MCF 10A (cell line): ENCODE data around the gene OAT. TPM values are rescaled to one million over a fixed set of nuclear protein-coding genes. Genes with fewer than 3 reads are reported as not detected.

Source experiments
- BruUV-seq: library from RNA; stranded (reverse); fragments of 400-500 nt; replicated peaks from 2 replicates; lab custom pipeline; 2021; lab: Mats Ljungman, UMichigan
- CTCF ChIA-PET: fragments of 300-600 bp; sonication (Branson Sonifier 250); formaldehyde crosslinking; extraction: SDS; loops from one replicate; lab custom pipeline; 2021; ENCODE audit warnings: antibody characterized with exemption, inconsistent platforms; lab: Yijun Ruan, JAX
- POLR2A ChIA-PET: fragments of 300-600, 350-650 bp; sonication (Branson Sonifier 250); formaldehyde crosslinking; extraction: SDS; loops from one replicate; lab custom pipeline; 2020; ENCODE audit warnings: antibody characterized with exemption, inconsistent platforms; lab: Yijun Ruan, JAX
- DNase-seq: peaks from one replicate; pipeline ENCODE4 v3.0.0-alpha.2; 2018; ENCODE audit not compliant: unreplicated experiment
- H3K27ac Mint-ChIP-seq: one replicate; pipeline ENCODE4 v1.8.0; 2022; ENCODE audit warnings: mild to moderate bottlenecking, low read depth, mixed read lengths; ENCODE audit not compliant: unreplicated experiment
- H3K27me3 Mint-ChIP-seq: one replicate; pipeline ENCODE4 v1.8.0; 2022; ENCODE audit warnings: mixed read lengths; ENCODE audit not compliant: insufficient read depth, unreplicated experiment
- H3K36me3 Mint-ChIP-seq: one replicate; pipeline ENCODE4 v1.8.0; 2022; ENCODE audit warnings: mild to moderate bottlenecking, moderate library complexity, mixed read lengths; ENCODE audit not compliant: insufficient read depth, unreplicated experiment
- H3K4me1 Mint-ChIP-seq: one replicate; pipeline ENCODE4 v1.8.0; 2022; ENCODE audit warnings: mixed read lengths; ENCODE audit not compliant: insufficient read depth, unreplicated experiment
- H3K4me3 Mint-ChIP-seq: one replicate; pipeline ENCODE4 v1.8.0; 2022; ENCODE audit warnings: mild to moderate bottlenecking, moderate library complexity, mixed read lengths; ENCODE audit not compliant: unreplicated experiment
- H3K9me3 Mint-ChIP-seq: one replicate; pipeline ENCODE4 v1.8.0; 2022; ENCODE audit warnings: mixed read lengths; ENCODE audit not compliant: unreplicated experiment
- intact Hi-C: fragments of 100-400 bp; cut with micrococcal nuclease; formaldehyde crosslinking; loops from 2 replicates; pipeline ENCODE4 v1.14.1; 2022
- total RNA-seq: library from RNA; stranded (reverse); gene quantifications from 2 replicates; pipeline ENCODE4 v1.2.3, GENCODE V29; 2022
- TF ChIP-seq, protein P1 (sequence below): fragments of 200-600 bp; IDR thresholded peaks from one replicate; pipeline ENCODE4 v1.8.0; 2022; ENCODE audit warnings: antibody characterized with exemption, mild to moderate bottlenecking; ENCODE audit not compliant: unreplicated experiment

Gene OAT
- total RNA-seq, 1 experiment from 2014 or later: 68.1 TPM

DNA sequence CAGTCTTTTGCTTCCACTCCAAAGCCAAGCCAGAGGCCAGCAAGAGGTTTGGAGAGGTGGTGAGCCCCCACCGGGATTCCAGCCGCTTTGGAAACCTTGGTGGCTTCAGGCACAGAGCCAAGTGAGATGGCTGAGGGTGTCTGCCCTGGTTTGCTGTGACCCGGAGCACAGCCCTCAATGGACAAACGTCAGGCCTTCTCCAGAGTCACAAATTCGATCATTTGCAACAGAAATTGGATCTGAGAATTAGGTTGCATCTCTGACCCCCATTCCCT is 32.0 kb upstream of the OAT start:
- Mint-ChIP-seq H3K9me3 (no peaks in the 10 kb centered on the region), H3K36me3 (no peaks in the 10 kb centered on the region), H3K27me3 (peaks cover 46% of the 10 kb centered on the region), H3K4me3 (peak overlapping the region; percentile 63), H3K4me1 (peaks cover 6% of the 10 kb centered on the region), H3K27ac (no peak overlapping the region)
- POLR2A ChIA-PET: no interaction called here
- intact Hi-C loops: no loop called here
- DNase-seq: no peak
- CTCF ChIA-PET: no interaction called here
- TF ChIP-seq, protein P1, sequence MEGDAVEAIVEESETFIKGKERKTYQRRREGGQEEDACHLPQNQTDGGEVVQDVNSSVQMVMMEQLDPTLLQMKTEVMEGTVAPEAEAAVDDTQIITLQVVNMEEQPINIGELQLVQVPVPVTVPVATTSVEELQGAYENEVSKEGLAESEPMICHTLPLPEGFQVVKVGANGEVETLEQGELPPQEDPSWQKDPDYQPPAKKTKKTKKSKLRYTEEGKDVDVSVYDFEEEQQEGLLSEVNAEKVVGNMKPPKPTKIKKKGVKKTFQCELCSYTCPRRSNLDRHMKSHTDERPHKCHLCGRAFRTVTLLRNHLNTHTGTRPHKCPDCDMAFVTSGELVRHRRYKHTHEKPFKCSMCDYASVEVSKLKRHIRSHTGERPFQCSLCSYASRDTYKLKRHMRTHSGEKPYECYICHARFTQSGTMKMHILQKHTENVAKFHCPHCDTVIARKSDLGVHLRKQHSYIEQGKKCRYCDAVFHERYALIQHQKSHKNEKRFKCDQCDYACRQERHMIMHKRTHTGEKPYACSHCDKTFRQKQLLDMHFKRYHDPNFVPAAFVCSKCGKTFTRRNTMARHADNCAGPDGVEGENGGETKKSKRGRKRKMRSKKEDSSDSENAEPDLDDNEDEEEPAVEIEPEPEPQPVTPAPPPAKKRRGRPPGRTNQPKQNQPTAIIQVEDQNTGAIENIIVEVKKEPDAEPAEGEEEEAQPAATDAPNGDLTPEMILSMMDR: no peak
- no TSS peak for BruUV-seq

DNA sequence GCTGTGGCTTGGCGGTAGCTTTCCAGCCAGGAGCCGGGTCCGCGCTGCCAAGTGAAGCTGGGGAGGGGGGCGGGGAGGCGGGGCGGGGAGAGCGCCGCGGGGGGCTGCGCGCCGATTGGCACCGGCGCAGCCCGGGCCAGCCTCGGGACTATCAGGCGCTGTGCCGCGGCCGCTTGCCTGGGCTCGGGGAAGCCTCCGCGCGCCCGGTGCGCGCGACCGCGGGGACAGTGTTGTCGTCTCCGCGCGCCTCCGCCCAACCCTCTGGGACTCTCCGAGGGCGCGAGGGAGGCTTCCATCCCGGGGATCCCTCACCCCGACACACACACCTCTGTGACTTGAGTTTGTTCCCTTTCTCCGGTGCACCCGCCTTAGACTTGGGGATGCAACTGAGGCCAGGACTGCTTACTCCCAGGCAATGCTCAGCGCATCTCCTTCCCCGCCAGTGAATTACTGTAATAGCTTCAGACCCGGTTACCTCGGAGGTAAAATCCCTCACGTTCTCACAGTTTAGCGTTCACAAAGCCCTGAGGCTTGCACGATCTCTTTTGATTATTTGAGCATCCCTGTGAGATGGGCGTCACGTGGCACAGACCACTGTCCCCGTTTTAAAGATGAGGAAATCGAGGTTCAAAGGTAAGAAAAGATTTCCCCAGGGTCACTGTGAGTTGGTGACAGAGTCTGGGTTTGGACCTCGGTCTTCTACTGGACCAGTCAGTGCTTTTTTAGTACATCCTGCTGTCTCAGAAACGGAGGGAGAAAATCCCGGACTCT is 31.5 kb upstream of the OAT start, which contains the start of gene NKX1-2:
TSS of gene NKX1-2 (minus strand) at position 24 of the 771 bp plus-strand sequence. CDS start 92 bp downstream, outside the sequence.
- H3K27ac Mint-ChIP-seq: no peak within 1 kb of the TSS
- no TSS peak for BruUV-seq
- ChIA-PET POLR2A (interaction anchor here (0.6 to 0.8 kb wide), 3 partner anchors 31 to 646 kb away, joined by 3 to 4 read pairs (median 4); partner anchors contain the start of gene OAT), CTCF (no interaction called here)
- H3K27me3 Mint-ChIP-seq: peaks cover 41% of the 10 kb centered on the region
- TF ChIP-seq, protein P1: no peak
- H3K4me3 Mint-ChIP-seq: peak within 1 kb of the TSS; percentile 63
- H3K4me1 Mint-ChIP-seq: peaks cover 6% of the 10 kb centered on the region
- no peaks in the 10 kb centered on the region for H3K36me3 Mint-ChIP-seq
- no peaks in the 10 kb centered on the region for H3K9me3 Mint-ChIP-seq
- DNase-seq: no peak
- intact Hi-C loops: no loop called here

DNA sequence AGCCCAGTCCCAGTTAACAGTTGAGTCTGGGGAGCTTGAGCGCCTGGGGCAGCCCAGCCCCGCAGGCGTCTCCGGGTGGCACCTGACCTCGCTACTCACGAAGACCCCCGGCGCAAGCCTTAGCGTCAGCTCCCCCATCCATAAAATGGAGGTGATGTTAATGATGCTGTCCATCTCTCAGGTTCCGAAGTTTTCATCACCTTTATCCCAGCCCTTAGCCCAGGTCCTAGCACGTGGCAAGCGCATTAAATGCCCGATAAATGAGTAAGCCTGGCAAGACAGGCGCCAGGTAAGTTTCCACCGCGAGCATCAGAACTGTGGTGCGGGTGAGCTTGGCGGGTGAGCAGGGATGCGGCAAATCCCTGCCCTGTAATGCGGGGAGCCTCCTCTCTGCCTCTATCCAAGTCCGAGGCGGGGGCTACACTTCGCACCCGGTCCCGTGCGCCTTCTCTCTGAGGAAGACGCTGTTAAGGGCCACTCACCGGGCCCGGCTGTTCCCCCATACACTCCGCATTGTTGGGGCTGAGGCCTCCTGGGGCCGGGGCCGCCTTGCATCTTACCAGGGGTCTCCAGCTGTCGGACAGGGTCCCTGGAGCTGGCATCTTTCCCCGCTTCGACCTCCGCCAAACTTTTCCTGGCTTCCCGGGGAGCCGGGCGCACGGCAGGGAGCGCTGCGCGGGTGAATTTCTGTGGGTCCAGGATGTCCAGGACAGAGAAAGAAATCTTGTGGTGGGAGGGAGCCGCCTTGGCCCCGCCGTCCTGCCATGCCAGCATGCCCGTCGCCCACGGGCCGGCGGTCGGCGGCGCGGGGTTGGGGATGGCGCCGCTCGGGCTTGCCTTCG is 30.7 kb upstream of the OAT start:
- intact Hi-C loops: no loop called here

More for the DNA sequence above, 30.7 kb upstream of the OAT start:
- peak; percentile 33 for DNase-seq
- Mint-ChIP-seq H3K27me3 (peaks cover 33% of the 10 kb centered on the region), H3K9me3 (no peaks in the 10 kb centered on the region), H3K4me3 (peak overlapping the region; percentile 63), H3K36me3 (no peaks in the 10 kb centered on the region), H3K27ac (no peak overlapping the region), H3K4me1 (peaks cover 6% of the 10 kb centered on the region)
- ChIA-PET CTCF (no interaction called here), POLR2A (interaction anchor here (0.6 to 0.8 kb wide), 4 partner anchors 11 to 647 kb away, joined by 3 to 4 read pairs (median 4); partner anchors contain the start of gene OAT)
- no TSS peak for BruUV-seq
- TF ChIP-seq, protein P1: no peak
